ENCODE data around the gene STK38L.
A peak's percentile ranks its signal among the peaks of the same experiment; 100 is the strongest.

Gene STK38L

GRCh38 chr12:27255806-27256205 is 11.7 kb downstream of the STK38L start:
- H3K27ac ChIP-seq (ENCODE audit: low read depth, low read length), result no peak overlapping the region
- no peaks in the 10 kb centered on the region for H3K36me3 ChIP-seq (ENCODE audit: control insufficient read depth, insufficient read depth, low read length)
- no peak overlapping the region for H3K9ac ChIP-seq (ENCODE audit: low read depth, low read length)
- H3K4me1 ChIP-seq (ENCODE audit: control insufficient read depth, insufficient read depth, low read length), result peaks cover 8% of the 10 kb centered on the region
- H3K9me3 ChIP-seq (ENCODE audit: control insufficient read depth, insufficient read depth, low read length), result no peaks in the 10 kb centered on the region
- no peak overlapping the region for H3K4me3 ChIP-seq (ENCODE audit: low read depth, low read length)
- no peaks in the 10 kb centered on the region for H3K27me3 ChIP-seq (ENCODE audit: control insufficient read depth, insufficient read depth, low read length)

DNA sequence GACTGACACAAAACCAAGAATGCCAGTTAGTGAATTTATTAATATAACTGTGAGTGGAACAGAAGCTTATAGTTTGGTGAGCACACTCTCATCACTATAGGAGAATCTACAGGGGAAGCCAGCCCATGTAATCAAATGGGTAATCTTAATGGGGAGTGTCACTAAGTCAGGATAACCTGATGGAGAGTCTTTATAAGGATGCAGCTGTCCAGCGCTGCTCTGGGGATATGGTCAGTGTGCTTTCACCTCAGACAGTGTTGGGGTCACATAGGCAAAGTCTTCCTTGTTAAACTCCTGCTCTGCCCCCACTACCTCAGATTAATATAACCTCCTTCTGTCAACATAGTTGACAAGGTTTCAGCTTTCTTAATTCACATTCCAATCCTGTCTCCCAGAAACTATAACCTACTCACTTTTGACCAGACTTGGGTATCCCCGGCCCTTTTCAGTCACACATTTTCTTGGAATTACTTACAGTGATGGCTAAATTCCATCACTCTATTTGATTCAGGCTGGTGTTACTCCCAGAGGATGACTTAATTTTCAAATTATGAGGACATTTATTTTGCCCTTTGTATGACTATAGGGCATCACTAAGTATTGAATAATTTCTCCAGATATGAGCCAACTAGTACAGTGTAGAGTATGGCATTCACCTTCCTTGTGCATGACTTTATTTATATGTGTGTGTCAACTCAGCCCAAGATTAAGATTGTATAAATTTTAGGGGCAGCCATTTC is 13.2 kb downstream of the STK38L start:
- no peak overlapping the region for H3K27ac ChIP-seq (ENCODE audit: low read depth, low read length)
- no peak overlapping the region for H3K4me3 ChIP-seq (ENCODE audit: low read depth, low read length)
- H3K4me1 ChIP-seq (ENCODE audit: control insufficient read depth, insufficient read depth, low read length), result peaks cover 9% of the 10 kb centered on the region
- no peaks in the 10 kb centered on the region for H3K36me3 ChIP-seq (ENCODE audit: control insufficient read depth, insufficient read depth, low read length)
- no peaks in the 10 kb centered on the region for H3K27me3 ChIP-seq (ENCODE audit: control insufficient read depth, insufficient read depth, low read length)
- no peak overlapping the region for H3K9ac ChIP-seq (ENCODE audit: low read depth, low read length)
- no peaks in the 10 kb centered on the region for H3K9me3 ChIP-seq (ENCODE audit: control insufficient read depth, insufficient read depth, low read length)

DNA sequence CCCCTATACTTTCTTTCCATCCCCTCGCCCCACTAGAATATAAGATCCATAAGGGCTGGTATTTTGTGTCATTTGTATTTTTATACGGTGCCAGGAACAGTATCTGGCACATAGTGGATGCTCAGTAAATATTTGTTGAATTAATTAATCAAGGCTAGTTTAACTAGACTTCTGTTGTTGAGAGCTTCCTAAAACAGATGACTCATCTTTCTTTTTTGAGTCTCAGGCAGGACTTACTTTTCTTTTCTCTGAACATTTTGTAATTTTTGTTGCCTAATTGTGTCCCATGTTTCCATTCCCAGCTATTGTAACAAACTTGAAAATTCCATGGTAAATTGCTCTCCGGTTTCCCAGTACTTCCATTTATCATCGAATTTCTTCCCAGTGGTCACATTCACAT is 16.7 kb downstream of the STK38L start:
- Histone ChIP-seq H3K9me3 (ENCODE audit: control insufficient read depth, insufficient read depth, low read length) (no peaks in the 10 kb centered on the region), H3K4me1 (ENCODE audit: control insufficient read depth, insufficient read depth, low read length) (peaks cover 9% of the 10 kb centered on the region), H3K4me3 (ENCODE audit: low read depth, low read length) (no peak overlapping the region), H3K27ac (ENCODE audit: low read depth, low read length) (no peak overlapping the region), H3K36me3 (ENCODE audit: control insufficient read depth, insufficient read depth, low read length) (no peaks in the 10 kb centered on the region), H3K27me3 (ENCODE audit: control insufficient read depth, insufficient read depth, low read length) (no peaks in the 10 kb centered on the region), H3K9ac (ENCODE audit: low read depth, low read length) (no peak overlapping the region)

DNA sequence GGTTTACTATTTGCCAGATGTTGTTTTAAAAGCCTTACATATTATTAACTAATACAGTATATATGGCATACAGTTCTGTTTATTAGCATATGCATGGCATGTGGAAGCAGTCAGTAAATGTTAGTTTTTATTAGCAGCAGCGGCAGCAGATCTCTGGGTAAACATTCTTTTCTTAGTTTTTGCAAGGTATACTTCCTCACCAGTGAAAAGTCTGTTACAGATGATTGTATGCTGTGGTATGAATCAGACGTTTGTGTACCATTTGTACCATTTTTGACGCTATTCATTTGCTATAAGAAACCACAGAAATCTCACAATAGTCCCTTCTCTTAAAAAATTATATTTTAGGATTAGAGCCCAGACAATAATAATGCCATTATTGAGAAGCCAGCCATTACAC is 17.8 kb downstream of the STK38L start:
- no peak overlapping the region for H3K4me3 ChIP-seq (ENCODE audit: low read depth, low read length)

DNA sequence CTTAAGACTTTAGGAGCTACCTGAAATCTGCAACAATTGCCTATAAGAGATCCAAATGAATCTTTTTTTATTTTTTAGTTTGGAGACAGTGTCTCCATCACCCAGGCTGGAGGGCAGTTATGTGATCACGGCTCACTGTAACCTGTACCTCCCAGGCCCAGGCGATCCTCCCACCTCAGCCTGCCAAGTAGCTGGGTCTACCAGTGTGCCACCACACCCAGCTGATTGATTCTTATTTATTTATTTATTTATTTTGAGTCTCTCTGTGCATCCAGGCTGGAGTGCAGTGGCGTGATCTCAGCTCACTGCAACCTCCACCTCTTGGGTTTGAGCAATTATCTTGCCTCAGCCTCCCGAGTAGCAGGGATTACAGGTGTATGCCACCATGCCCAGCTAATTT is 26.1 kb downstream of the STK38L start:
- H3K4me3 ChIP-seq (ENCODE audit: low read depth, low read length), result no peak overlapping the region
- no peak overlapping the region for H3K27ac ChIP-seq (ENCODE audit: low read depth, low read length)
- no peaks in the 10 kb centered on the region; the same call in 1 of the 2 replicates for H3K4me1 ChIP-seq (ENCODE audit: control insufficient read depth, insufficient read depth, low read length)
- H3K36me3 ChIP-seq (ENCODE audit: control insufficient read depth, insufficient read depth, low read length), result no peaks in the 10 kb centered on the region
- H3K9me3 ChIP-seq (ENCODE audit: control insufficient read depth, insufficient read depth, low read length), result no peaks in the 10 kb centered on the region
- H3K9ac ChIP-seq (ENCODE audit: low read depth, low read length), result no peak overlapping the region
- H3K27me3 ChIP-seq (ENCODE audit: control insufficient read depth, insufficient read depth, low read length), result no peaks in the 10 kb centered on the region

More for the DNA sequence above, 17.8 kb downstream of the STK38L start:
- H3K4me1 ChIP-seq (ENCODE audit: control insufficient read depth, insufficient read depth, low read length), result peaks cover 9% of the 10 kb centered on the region
- no peaks in the 10 kb centered on the region for H3K27me3 ChIP-seq (ENCODE audit: control insufficient read depth, insufficient read depth, low read length)
- no peak overlapping the region for H3K9ac ChIP-seq (ENCODE audit: low read depth, low read length)
- no peak overlapping the region for H3K27ac ChIP-seq (ENCODE audit: low read depth, low read length)
- H3K36me3 ChIP-seq (ENCODE audit: control insufficient read depth, insufficient read depth, low read length), result no peaks in the 10 kb centered on the region
- H3K9me3 ChIP-seq (ENCODE audit: control insufficient read depth, insufficient read depth, low read length), result no peaks in the 10 kb centered on the region

GRCh38 chr12:27271206-27271605 is 27.1 kb downstream of the STK38L start:
- no peaks in the 10 kb centered on the region for H3K36me3 ChIP-seq (ENCODE audit: control insufficient read depth, insufficient read depth, low read length)
- H3K27me3 ChIP-seq (ENCODE audit: control insufficient read depth, insufficient read depth, low read length), result no peaks in the 10 kb centered on the region
- no peak overlapping the region for H3K9ac ChIP-seq (ENCODE audit: low read depth, low read length)
- no peaks in the 10 kb centered on the region for H3K9me3 ChIP-seq (ENCODE audit: control insufficient read depth, insufficient read depth, low read length)
- H3K27ac ChIP-seq (ENCODE audit: low read depth, low read length), result no peak overlapping the region
- H3K4me1 ChIP-seq (ENCODE audit: control insufficient read depth, insufficient read depth, low read length), result peaks cover 9% of the 10 kb centered on the region
- no peak overlapping the region for H3K4me3 ChIP-seq (ENCODE audit: low read depth, low read length)

DNA sequence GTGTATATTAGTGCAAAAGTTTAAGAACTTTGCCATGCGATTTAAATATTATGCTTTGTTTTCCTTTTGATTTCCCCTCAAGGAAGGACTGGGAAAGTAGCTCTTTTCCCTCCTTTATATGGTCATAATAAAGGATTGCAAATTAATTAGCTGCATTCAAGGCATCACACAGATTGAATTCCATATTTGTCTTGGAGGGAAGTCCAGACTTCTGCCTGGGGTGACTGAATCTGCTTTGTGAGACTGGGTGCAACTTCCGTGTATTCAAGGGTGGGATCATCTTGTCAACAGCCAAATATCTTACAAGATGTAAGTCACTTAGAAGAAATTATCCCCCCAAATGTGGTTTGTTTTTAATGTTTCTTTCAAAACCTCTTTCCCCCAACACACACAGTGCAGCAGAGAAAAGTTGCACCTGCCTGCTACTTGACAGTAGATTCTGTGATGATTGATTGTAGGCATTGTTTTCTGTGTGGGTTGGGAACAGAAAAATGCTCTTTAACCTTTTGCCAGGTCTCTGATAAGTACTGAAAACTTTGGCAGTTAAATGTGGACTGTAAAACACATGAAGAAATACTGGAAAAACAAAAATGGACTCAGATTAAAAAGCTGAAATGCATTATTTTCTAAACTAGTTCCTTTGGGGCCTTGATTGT is 28.4 kb downstream of the STK38L start:
- no peaks in the 10 kb centered on the region for H3K36me3 ChIP-seq (ENCODE audit: control insufficient read depth, insufficient read depth, low read length)
- no peak overlapping the region for H3K9ac ChIP-seq (ENCODE audit: low read depth, low read length)
- H3K27ac ChIP-seq (ENCODE audit: low read depth, low read length), result no peak overlapping the region
- no peaks in the 10 kb centered on the region for H3K27me3 ChIP-seq (ENCODE audit: control insufficient read depth, insufficient read depth, low read length)
- H3K9me3 ChIP-seq (ENCODE audit: control insufficient read depth, insufficient read depth, low read length), result no peaks in the 10 kb centered on the region
- peaks cover 22% of the 10 kb centered on the region for H3K4me1 ChIP-seq (ENCODE audit: control insufficient read depth, insufficient read depth, low read length)
- no peak overlapping the region for H3K4me3 ChIP-seq (ENCODE audit: low read depth, low read length)

- no peaks in the 10 kb centered on the region for H3K27me3 ChIP-seq (ENCODE audit: control insufficient read depth, insufficient read depth, low read length)
- no peaks in the 10 kb centered on the region for H3K9me3 ChIP-seq (ENCODE audit: control insufficient read depth, insufficient read depth, low read length)
- no peak overlapping the region for H3K4me3 ChIP-seq (ENCODE audit: low read depth, low read length)
- no peaks in the 10 kb centered on the region for H3K36me3 ChIP-seq (ENCODE audit: control insufficient read depth, insufficient read depth, low read length)
- no peak overlapping the region for H3K9ac ChIP-seq (ENCODE audit: low read depth, low read length)
- H3K27ac ChIP-seq (ENCODE audit: low read depth, low read length), result no peak overlapping the region
- peaks cover 28% of the 10 kb centered on the region for H3K4me1 ChIP-seq (ENCODE audit: control insufficient read depth, insufficient read depth, low read length)
These were observed 29.0 kb downstream of the STK38L start for GRCh38 chr12:27273114-27273513.

- H3K9ac ChIP-seq (ENCODE audit: low read depth, low read length), result no peak overlapping the region
These were observed 30.6 kb downstream of the STK38L start for GRCh38 chr12:27274706-27275105.

DNA sequence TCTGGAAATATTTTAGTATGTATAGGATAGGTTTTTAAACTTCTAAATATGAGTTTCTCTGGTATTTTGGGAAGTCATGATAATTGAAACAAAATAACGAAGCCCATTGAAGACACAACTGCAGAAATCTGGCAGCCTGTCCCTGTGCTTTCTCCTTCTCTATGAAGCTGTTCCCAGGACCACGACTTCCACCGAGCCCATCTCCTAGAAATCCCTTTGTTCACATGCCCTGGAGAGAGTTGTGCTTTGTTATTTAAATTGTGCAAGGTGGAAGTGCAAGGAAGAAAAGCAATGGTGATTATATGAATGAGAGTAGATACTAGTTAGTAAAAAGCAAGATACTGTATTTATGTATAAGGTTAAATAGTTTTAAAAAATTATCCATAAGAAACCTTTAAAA is 32.2 kb downstream of the STK38L start:
- peak overlapping the region; percentile 55 for H3K27ac ChIP-seq (ENCODE audit: low read depth, low read length)
- H3K4me1 ChIP-seq (ENCODE audit: control insufficient read depth, insufficient read depth, low read length), result peaks cover 41% of the 10 kb centered on the region
- H3K9ac ChIP-seq (ENCODE audit: low read depth, low read length), result no peak overlapping the region
- H3K36me3 ChIP-seq (ENCODE audit: control insufficient read depth, insufficient read depth, low read length), result no peaks in the 10 kb centered on the region
- H3K4me3 ChIP-seq (ENCODE audit: low read depth, low read length), result no peak overlapping the region
- H3K27me3 ChIP-seq (ENCODE audit: control insufficient read depth, insufficient read depth, low read length), result no peaks in the 10 kb centered on the region
- no peaks in the 10 kb centered on the region for H3K9me3 ChIP-seq (ENCODE audit: control insufficient read depth, insufficient read depth, low read length)

More at GRCh38 chr12:27274706-27275105, 30.6 kb downstream of the STK38L start:
- no peaks in the 10 kb centered on the region for H3K9me3 ChIP-seq (ENCODE audit: control insufficient read depth, insufficient read depth, low read length)
- H3K4me1 ChIP-seq (ENCODE audit: control insufficient read depth, insufficient read depth, low read length), result peaks cover 37% of the 10 kb centered on the region
- no peak overlapping the region for H3K27ac ChIP-seq (ENCODE audit: low read depth, low read length)
- no peaks in the 10 kb centered on the region for H3K27me3 ChIP-seq (ENCODE audit: control insufficient read depth, insufficient read depth, low read length)
- H3K4me3 ChIP-seq (ENCODE audit: low read depth, low read length), result no peak overlapping the region
- no peaks in the 10 kb centered on the region for H3K36me3 ChIP-seq (ENCODE audit: control insufficient read depth, insufficient read depth, low read length)

DNA sequence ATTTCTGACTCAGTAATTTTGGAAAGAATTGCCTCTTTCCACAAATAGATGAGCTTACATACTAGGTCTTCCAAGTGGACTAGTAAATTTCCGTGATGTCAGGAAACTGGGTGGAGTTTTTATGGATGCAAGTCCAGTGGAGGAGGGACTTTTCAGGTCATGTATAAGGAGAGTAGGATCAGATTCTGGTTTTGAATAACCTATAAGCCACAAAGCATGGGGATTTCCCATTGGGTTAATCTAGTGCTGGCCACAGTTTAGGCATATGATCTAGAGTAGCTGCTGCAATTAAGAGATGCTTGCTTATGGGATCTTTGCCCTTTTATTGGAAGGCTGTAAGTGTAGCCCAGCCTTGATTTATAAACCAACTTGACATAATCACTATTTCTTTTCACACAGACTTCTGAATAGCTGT is 33.8 kb downstream of the STK38L start:
- Histone ChIP-seq H3K9me3 (ENCODE audit: control insufficient read depth, insufficient read depth, low read length) (no peaks in the 10 kb centered on the region), H3K36me3 (ENCODE audit: control insufficient read depth, insufficient read depth, low read length) (no peaks in the 10 kb centered on the region), H3K4me3 (ENCODE audit: low read depth, low read length) (no peak overlapping the region), H3K27ac (ENCODE audit: low read depth, low read length) (no peak overlapping the region), H3K27me3 (ENCODE audit: control insufficient read depth, insufficient read depth, low read length) (no peaks in the 10 kb centered on the region), H3K4me1 (ENCODE audit: control insufficient read depth, insufficient read depth, low read length) (peaks cover 41% of the 10 kb centered on the region), H3K9ac (ENCODE audit: low read depth, low read length) (0 out of 2 replicates have a peak overlapping the region, but pooled peaks have one; percentile 0)

Data from HUES48 (cell line).